Stimulated activated CD4-positive, alpha-beta T cell treated with anti-CD3 and anti-CD28 coated beads, Interleukin-4, amount 100 ng/mL, for 48 hours (primary cell): ENCODE results near the gene DNAJB12.
"Not testable (repeated sequence)": the region's sequence is repeated elsewhere in the genome, so short reads cannot be mapped to it uniquely, and the experiment has no call there.

Experiments
- DNase-seq, 2 donors: peaks; one replicate each; pipeline ENCODE4 v3.0.0-alpha.2; 2020; ENCODE audit warnings: low read depth in 2 of 2

Gene DNAJB12

DNA sequence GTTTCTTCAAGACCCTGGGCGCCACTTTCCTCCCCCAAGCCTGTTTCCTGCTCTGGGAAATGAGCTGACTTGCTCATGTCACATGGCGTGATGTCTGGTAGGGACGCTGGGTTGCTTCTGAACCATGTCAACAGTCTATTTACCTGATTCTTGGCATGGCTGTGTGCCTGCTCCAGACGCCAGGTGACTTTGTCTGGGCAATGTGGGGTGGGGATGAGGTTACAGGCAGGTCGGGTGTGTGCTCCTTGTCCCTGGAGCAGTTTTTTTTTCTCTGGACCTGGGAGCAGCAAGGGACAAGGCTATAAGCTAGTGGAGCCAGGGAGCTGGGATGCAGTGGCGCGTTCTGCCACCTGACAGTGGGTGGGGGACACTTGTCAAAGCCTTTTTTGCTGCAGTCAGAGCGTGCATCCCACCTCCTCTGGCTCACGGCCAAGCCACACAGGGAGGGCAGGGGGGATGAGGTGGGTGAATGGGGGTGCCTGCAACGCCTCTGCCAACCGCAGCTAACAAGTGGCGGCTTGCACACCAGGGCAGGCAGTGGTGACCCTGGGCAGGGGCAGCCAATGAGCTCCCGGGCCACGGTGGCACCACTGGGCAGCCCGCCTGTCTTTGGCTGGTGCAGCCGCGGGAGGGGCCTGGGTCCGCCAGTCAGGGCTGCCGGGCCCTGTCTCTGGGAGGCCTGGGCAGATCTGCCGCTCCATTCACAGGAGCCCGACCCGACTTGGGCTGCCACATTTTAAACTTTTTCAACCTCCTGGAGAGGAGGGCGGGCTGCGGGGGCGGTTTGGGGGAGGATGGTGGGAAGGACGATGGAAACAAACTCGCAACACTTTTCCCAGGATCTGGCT lies 22.9 kb downstream of the DNAJB12 start:
- DNase-seq = peak; percentile 85 to 88

- no peak for DNase-seq
Measured at GRCh38 chr10:72330069-72330426, 24.7 kb downstream of the DNAJB12 start.

- DNase-seq = no peak
Measured at GRCh38 chr10:72329290-72330068, 25.2 kb downstream of the DNAJB12 start.

- DNase-seq = no peak
Measured at GRCh38 chr10:72328829-72329204, 25.9 kb downstream of the DNAJB12 start.

- no peak for DNase-seq
Measured at GRCh38 chr10:72328045-72328828, 26.5 kb downstream of the DNAJB12 start.

GRCh38 chr10:72326665-72327603 lies 27.8 kb downstream of the DNAJB12 start:
- not testable (repeated sequence) for DNase-seq

DNA sequence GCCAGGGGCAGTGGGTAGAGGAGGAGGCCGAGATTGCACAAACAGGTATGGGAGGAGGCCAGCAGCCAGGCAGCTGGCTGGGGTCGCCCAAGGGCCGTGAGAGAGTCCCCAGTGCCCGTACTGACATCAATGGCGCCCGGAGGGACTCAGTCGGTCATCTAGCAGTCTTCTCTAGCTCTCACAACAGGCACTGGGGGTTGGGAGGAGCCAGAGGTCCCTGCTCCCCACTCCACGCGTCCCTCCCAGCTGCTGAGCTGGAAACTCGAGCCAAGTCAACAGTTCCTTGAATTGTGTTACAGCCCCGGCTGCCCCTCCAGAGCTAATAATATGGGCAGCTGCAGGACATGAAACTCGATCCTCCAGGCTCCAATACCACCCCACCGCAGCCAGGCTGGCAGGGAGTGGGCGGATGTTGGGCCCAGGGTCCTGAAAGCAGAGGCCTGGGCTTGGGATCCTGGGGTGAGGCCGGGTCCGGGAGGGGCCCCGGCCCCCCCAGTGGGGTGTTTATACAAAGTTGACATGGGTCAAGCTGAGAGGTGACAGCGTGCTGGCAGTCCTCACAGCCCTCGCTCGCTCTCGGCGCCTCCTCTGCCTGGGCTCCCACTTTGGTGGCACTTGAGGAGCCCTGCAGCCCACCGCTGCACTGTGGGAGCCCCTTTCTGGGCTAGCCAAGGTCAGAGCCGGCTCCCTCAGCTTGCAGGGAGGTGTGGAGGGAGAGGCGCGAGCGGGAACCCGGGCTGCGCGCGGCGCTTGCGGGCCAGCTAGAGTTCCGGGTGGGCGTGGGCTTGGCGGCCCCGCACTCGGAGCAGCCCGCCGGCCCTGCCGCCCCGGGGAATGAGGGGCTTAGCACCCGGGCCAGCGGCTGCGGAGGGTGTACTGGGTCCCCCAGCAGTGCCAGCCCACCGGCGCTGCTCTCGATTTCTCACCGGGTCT lies 29.2 kb downstream of the DNAJB12 start:
- not testable (repeated sequence) for DNase-seq

- DNase-seq = no peak
Measured at GRCh38 chr10:72323771-72324191, 30.9 kb downstream of the DNAJB12 start.

DNA sequence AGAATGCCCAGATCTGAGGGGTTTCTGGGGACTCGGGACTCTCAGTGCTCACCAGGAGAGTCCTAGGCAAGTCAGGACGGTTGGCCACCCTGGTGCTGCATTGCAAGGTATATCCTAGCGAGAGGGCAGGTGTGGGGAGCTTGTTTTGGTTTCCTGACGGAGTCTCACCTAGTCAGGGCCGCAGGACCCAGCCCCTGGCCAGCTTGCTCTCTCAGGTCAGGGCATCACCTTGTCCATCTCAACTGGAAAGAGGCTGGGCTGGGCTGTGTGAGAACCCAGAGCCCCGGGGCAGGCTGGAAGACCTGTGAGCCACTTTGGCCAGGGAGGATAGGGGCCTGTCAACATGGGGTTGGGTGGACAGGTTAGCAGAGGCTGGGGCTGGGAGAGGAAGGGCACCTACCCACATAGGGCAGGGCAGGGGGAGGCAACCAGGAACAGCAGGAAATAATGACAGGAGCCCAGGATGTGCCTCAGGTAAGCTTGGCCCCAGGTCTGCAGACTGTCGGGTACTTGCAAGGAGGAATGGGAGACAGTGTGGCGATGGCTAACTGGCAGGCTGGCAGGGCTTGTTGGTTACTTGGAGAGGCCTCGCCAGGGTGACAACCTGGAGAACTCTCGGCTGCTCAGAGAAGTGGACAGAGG lies 31.5 kb downstream of the DNAJB12 start:
- DNase-seq = no peak

DNA sequence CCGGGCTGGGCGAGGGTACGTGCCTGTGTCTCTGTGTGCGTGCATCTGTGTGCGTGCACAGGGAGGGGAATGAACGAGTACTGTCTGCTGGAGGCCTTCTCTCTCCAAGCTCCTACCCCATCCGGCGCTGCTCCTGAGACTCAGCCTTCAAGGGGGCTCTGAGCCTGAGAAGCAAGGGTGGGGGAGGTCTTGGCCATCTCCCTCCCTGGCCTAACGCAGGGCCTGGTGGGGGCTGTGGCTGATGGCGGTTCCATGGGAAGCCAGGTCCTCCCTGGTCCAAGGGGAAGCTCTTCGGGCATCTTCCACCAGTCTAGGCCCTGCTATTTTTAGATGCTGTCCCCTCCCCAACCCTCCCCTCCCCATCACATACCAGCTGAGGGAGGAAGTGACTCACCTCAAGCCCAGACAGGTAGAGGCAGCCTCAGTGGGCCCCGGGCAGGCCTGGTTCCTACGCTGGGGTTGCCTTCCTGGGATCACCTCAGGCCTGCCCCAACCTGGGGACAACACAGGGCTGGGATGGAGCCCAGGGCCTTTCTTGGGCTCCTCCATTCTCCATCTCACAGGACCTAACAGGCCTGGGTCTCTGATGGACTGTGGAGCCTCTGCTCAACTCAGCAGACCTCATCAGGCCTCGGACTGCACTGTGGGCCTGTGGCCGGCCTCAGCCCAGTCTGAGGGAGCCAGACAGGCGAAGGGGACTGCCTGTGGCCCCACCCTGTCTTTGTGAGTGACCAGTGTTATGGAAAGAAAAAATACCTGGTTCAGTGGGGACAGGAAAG lies 32.2 kb downstream of the DNAJB12 start:
- DNase-seq = no peak

GRCh38 chr10:72322030-72322279 lies 32.8 kb downstream of the DNAJB12 start:
- no peak for DNase-seq

DNA sequence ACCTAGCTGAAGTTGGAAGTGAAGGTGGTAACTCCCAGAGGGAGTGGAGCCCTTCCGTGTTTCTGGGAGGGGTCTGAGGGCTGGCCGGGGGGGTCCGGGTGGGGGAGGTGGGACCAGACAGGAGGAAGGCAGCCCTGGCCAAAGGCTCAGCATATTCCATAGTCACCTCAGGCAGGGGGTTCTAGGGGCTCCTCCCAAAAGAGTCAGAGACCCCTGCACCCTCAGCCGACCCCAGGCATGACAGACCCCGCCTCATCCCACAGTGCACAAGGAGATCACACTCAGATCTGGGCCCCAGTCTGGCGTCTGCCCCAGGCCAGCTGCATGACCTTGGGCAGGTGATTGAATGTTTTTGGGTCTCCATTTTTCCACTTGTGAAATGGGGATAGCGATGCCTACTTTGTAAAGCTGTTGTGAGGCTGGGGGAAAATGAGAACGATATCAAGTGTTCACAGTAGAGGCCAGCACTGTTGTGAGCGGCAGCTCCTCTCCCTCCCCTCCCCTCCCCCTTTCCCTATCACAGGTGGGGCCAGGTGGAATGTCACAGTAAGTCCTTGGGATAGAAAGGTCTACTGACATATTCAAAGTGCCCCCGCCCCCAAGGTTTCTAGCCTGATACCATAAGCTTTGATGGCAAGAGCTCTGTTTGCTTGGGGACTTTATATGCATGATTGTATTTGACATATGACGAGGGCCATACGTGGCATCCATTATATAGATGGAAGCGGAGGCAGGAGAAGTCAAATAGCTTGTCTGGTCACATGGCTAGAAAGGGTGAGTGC lies 33.3 kb downstream of the DNAJB12 start:
- no peak for DNase-seq

DNA sequence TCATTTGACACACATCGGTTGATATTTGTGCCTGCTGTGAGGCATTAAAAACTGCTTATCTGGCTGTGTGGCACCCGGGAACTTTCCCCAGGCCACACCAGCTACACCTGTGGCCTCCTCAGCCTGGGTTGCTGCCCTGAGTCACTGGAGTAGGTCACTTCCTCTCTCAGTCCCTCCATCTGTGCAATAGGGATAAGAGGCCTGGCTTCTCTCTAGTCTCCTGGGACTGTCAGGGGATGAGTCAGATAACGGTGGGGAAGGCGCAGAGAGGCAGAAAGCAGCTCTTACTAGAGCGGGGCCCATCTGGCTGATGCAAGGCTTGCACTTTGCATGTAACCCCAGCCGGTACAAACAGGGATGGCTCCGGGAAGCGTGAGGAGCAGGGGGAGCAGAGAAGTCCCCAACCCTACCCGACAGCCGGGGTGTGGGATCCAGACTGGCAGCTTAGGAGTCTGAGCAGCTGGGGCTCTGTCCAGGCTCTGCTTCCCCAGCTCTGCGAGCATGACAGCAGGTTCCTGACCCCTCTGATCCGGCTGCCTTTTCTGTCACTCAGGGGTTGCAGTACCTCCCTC lies 34.0 kb downstream of the DNAJB12 start:
- DNase-seq = peak in 1 of 2 donors; percentile 77

DNA sequence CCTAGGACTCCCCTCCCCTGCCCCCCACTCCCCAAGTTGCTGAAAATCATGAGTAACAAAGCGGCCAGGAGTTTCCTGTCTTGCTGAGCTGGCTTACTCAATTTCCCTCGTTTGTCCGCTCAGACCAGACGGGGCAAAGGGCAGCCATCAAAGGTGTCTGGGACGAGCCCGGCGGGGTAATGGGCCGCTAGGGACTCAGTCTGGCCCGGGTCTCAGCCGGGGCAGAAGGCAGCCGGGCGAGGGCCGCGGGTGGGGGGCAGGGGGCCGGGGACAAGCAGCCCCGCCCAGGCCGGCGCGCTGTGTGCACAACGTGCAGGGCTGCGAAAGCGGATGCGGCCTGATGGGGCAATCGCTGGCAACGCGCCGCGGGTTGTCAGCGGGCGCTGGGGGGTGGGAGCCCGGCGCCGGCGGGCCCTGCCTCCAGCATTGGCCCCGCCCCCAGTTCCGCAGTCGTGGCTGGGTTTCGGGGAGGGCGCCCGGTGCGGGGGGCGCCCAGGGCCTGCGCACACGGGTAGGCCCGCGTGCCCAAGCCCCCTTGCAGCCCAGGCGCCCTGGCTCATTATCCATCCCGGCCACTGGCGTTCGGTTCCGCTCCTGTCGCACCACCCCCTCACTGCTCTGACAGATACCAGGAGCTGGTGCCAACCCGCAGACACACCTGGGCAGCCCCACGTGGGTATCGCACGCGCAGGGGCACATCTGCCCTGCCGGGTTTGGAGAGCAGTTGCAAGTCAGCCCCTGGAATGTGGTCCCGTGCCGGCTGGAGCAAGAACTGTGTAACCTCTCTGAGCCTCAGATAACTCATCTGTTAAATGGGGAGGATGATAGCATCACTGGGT lies 35.1 kb downstream of the DNAJB12 start:
- peak; percentile 82 to 86 for DNase-seq

DNA sequence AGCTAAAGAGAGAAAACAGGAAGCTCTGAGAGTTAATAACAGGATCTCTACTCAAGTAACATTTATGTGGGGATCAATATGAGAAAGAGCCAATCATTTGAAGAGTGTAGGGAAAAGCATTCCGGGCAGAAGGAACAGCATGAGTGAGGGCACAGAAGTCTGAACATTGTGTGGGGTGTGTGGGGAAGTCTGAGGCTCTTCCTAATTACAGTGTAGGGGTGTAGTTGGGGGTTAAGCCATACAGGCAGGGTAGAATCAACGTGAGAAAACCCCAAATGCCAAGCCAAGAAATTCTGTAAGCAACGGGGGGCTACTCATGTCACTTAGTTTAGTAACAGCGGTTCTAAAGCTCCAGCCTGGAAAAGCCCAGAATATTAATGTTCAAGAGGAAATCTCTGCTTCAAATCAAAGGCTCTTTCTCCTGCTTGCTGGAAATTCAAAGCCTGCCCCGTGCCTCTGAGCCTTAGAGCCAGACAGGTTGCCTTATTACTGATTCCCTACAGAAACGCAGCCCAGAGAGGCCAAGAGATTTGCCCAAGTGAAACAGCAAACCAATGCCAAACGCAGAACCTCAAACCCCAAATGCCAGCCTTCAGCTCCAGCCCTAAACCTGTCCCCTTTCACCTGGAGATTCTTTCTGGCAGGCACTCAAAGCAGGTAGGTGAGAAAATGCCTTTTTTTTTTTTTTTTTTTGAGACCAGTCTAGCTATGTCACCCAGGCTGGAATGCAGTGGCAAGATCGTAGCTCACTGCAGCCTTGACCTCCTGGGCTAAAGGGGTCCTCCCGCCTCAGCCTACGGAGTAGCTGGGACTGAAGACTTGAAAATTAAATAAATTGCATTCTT lies 36.1 kb downstream of the DNAJB12 start:
- no peak for DNase-seq
